Chondrocyte (in vitro differentiated cells): ENCODE measurements around the gene HDAC4. TPM values are rescaled to one million over a fixed set of nuclear protein-coding genes. Genes with fewer than 3 reads are reported as not detected.

Experiments used
- DNase-seq: peaks from one replicate; pipeline ENCODE4 v3.0.0; 2021; ENCODE audit warnings: mixed read lengths, low spot score
- H3K27ac Mint-ChIP-seq: one replicate; pipeline ENCODE4 v1.8.0; 2021; ENCODE audit warnings: mild to moderate bottlenecking, moderate library complexity, mixed read lengths; ENCODE audit not compliant: unreplicated experiment
- H3K27me3 Mint-ChIP-seq: 2 replicates; pipeline ENCODE4 v1.8.0; 2021; ENCODE audit warnings: low read depth, mixed read lengths
- H3K36me3 Mint-ChIP-seq: 2 replicates; pipeline ENCODE4 v1.8.0; 2021; ENCODE audit warnings: low read depth, mixed read lengths
- H3K4me1 Mint-ChIP-seq: 2 replicates; pipeline ENCODE4 v1.8.0; 2021; ENCODE audit warnings: low read depth, mild to moderate bottlenecking, mixed read lengths
- H3K4me3 Mint-ChIP-seq: one replicate; pipeline ENCODE4 v1.8.0; 2021; ENCODE audit warnings: mild to moderate bottlenecking, moderate library complexity, mixed read lengths; ENCODE audit not compliant: unreplicated experiment
- H3K9me3 Mint-ChIP-seq: 2 replicates; pipeline ENCODE4 v1.8.0; 2021; ENCODE audit warnings: low read depth, mixed read lengths
- CTCF ChIP-seq: fragments of 200-600 bp; sonication (generic); IDR thresholded peaks from 2 replicates; pipeline ENCODE4 v1.5.0; 2021; ENCODE audit warnings: antibody characterized with exemption, mild to moderate bottlenecking, moderate library complexity
- total RNA-seq: library from RNA; stranded (reverse); gene quantifications from 3 replicates; pipeline ENCODE4 v1.2.1, GENCODE V29; 2021

HDAC4 gene
- total RNA-seq, 1 donor from 2014 or later = 22.3 TPM

GRCh38 chr2:239146011-239146641 is 254.7 kb downstream of the HDAC4 start:
- peaks cover 10% of the 10 kb centered on the region for H3K36me3 Mint-ChIP-seq
- no peaks in the 10 kb centered on the region for H3K9me3 Mint-ChIP-seq
- no peaks in the 10 kb centered on the region for H3K4me1 Mint-ChIP-seq
- H3K27ac Mint-ChIP-seq = no peak overlapping the region
- no peaks in the 10 kb centered on the region for H3K27me3 Mint-ChIP-seq
- TF ChIP-seq CTCF = no peak
- no peak overlapping the region for H3K4me3 Mint-ChIP-seq
- DNase-seq = peak; percentile 85

GRCh38 chr2:239145601-239146000 is 255.2 kb downstream of the HDAC4 start:
- TF ChIP-seq CTCF = no peak
- Mint-ChIP-seq H3K4me1 (no peaks in the 10 kb centered on the region), H3K4me3 (no peak overlapping the region), H3K9me3 (no peaks in the 10 kb centered on the region), H3K27me3 (no peaks in the 10 kb centered on the region), H3K36me3 (peaks cover 10% of the 10 kb centered on the region), H3K27ac (no peak overlapping the region)
- peak; percentile 41 for DNase-seq

- Mint-ChIP-seq H3K27me3 (no peaks in the 10 kb centered on the region), H3K27ac (no peak overlapping the region), H3K4me3 (no peak overlapping the region), H3K4me1 (no peaks in the 10 kb centered on the region), H3K36me3 (peaks cover 10% of the 10 kb centered on the region), H3K9me3 (no peaks in the 10 kb centered on the region)
- no peak for TF ChIP-seq CTCF
- peak; percentile 58 for DNase-seq
These were observed 255.7 kb downstream of the HDAC4 start for GRCh38 chr2:239145106-239145505.

- DNase-seq = no peak
- TF ChIP-seq CTCF = no peak
- H3K36me3 Mint-ChIP-seq = peaks cover 10% of the 10 kb centered on the region
- H3K4me1 Mint-ChIP-seq = no peaks in the 10 kb centered on the region
- H3K27ac Mint-ChIP-seq = no peak overlapping the region
- no peaks in the 10 kb centered on the region for H3K27me3 Mint-ChIP-seq
- H3K9me3 Mint-ChIP-seq = no peaks in the 10 kb centered on the region
- no peak overlapping the region for H3K4me3 Mint-ChIP-seq
These were observed 256.2 kb downstream of the HDAC4 start for GRCh38 chr2:239144713-239144999.

GRCh38 chr2:239143858-239144712 is 256.7 kb downstream of the HDAC4 start:
- peak; percentile 72 for DNase-seq
- H3K4me1 Mint-ChIP-seq = no peaks in the 10 kb centered on the region
- no peaks in the 10 kb centered on the region for H3K9me3 Mint-ChIP-seq
- H3K36me3 Mint-ChIP-seq = peaks cover 12% of the 10 kb centered on the region
- no peak overlapping the region for H3K27ac Mint-ChIP-seq
- H3K27me3 Mint-ChIP-seq = no peaks in the 10 kb centered on the region
- no peak overlapping the region for H3K4me3 Mint-ChIP-seq
- peak; percentile 83 for TF ChIP-seq CTCF
